HCT116 (cell line): Measurements from ENCODE around the gene NEK1.

Source experiments
- YY1 ChIP-seq: IDR thresholded peaks from 2 replicates; pipeline ENCODE4 v1.6.1; 2011; ENCODE audit warnings: low read length, low read depth, moderate library complexity, mild to moderate bottlenecking; ENCODE audit not compliant: insufficient replicate concordance; ENCODE audit errors: extremely low read depth
- TF ChIP-seq, protein P1 (sequence below), 3 experiments: fragments of 200-600 bp in 1 of 3; sonication (generic) in 1 of 3; IDR thresholded peaks in 2 of 3; conservative IDR thresholded peaks in 1 of 3; 2 replicates each; pipeline ENCODE4 v1.5.1; 2012 to 2017; ENCODE audit warnings: low read depth in 2 of 3, low read length in 2 of 3, antibody characterized with exemption in 1 of 3, borderline replicate concordance in 1 of 3, control low read depth in 1 of 3, mild to moderate bottlenecking in 1 of 3, mixed read lengths in 1 of 3, mixed run types in 1 of 3, moderate library complexity in 1 of 3; ENCODE audit not compliant: insufficient read depth in 1 of 3

- TF ChIP-seq, protein P1, sequence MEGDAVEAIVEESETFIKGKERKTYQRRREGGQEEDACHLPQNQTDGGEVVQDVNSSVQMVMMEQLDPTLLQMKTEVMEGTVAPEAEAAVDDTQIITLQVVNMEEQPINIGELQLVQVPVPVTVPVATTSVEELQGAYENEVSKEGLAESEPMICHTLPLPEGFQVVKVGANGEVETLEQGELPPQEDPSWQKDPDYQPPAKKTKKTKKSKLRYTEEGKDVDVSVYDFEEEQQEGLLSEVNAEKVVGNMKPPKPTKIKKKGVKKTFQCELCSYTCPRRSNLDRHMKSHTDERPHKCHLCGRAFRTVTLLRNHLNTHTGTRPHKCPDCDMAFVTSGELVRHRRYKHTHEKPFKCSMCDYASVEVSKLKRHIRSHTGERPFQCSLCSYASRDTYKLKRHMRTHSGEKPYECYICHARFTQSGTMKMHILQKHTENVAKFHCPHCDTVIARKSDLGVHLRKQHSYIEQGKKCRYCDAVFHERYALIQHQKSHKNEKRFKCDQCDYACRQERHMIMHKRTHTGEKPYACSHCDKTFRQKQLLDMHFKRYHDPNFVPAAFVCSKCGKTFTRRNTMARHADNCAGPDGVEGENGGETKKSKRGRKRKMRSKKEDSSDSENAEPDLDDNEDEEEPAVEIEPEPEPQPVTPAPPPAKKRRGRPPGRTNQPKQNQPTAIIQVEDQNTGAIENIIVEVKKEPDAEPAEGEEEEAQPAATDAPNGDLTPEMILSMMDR (IDR thresholded peaks at IDR 0.05 in 2 of 3, conservative IDR thresholded peaks at IDR 0.05 in 1 of 3; ENCODE audit: borderline replicate concordance in 1 of 3, insufficient read depth in 1 of 3, low read depth in 2 of 3, low read length in 2 of 3), result no peak
- TF ChIP-seq YY1, result no peak
Observed at GRCh38 chr4:169634975-169635374, 22.6 kb upstream of the NEK1 start.
